GM10266 (cell line): ENCODE measurements around the gene TEX261.

Experiments used
- DNase-seq: peaks from one replicate; pipeline ENCODE4 v3.0.0; 2012; ENCODE audit errors: extremely low spot score
- CTCF ChIP-seq: IDR thresholded peaks from 2 replicates; pipeline ENCODE4 v1.5.1; 2012; ENCODE audit warnings: mild to moderate bottlenecking, low read depth; ENCODE audit not compliant: control insufficient read depth, insufficient read depth; ENCODE audit errors: missing control alignments

The TEX261 gene

GRCh38 chr2:70936165-70936978 lies 58.3 kb downstream of the TEX261 start:
- no peak for DNase-seq
- no peak for TF ChIP-seq CTCF
